Hepatocyte (in vitro differentiated cells): ENCODE results near the gene SMARCB1. TPM values are rescaled to one million over a fixed set of nuclear protein-coding genes. Genes with fewer than 3 reads are reported as not detected.
A peak's percentile ranks its signal among the peaks of the same experiment; 100 is the strongest.

ENCODE experiments used
- DNase-seq: peaks from one replicate; pipeline ENCODE4 v3.0.0-alpha.2; 2016; ENCODE audit warnings: low spot score
- H2AFZ ChIP-seq: fragments of 200-600 bp; sonication (generic); 2 replicates; pipeline ENCODE4 v1.6.0; 2016; ENCODE audit warnings: antibody characterized with exemption, mild to moderate bottlenecking
- H3K27ac ChIP-seq: fragments of 200-600 bp; sonication (generic); 2 replicates; pipeline ENCODE4 v1.5.1; 2016; ENCODE audit warnings: mild to moderate bottlenecking
- H3K27me3 ChIP-seq: fragments of 200-600 bp; sonication (generic); 2 replicates; pipeline ENCODE4 v1.6.1; 2016
- H3K36me3 ChIP-seq: fragments of 200-600 bp; sonication (generic); replicated peaks from 2 replicates; pipeline ENCODE4 v1.5.1; 2016; ENCODE audit warnings: low read depth; ENCODE audit not compliant: insufficient read depth
- H3K4me1 ChIP-seq: fragments of 200-600 bp; sonication (generic); 2 replicates; pipeline ENCODE4 v1.5.1; 2016; ENCODE audit warnings: mild to moderate bottlenecking, moderate library complexity; ENCODE audit not compliant: insufficient read depth
- H3K4me2 ChIP-seq: fragments of 200-600 bp; sonication (generic); 2 replicates; pipeline ENCODE4 v1.6.0; 2016
- H3K4me3 ChIP-seq: fragments of 200-600 bp; sonication (generic); 2 replicates; pipeline ENCODE4 v1.5.1; 2016; ENCODE audit warnings: mild to moderate bottlenecking
- H3K79me2 ChIP-seq: fragments of 200-600 bp; sonication (generic); 2 replicates; pipeline ENCODE4 v1.6.0; 2017; ENCODE audit warnings: mild to moderate bottlenecking
- H3K9me2 ChIP-seq: fragments of 200-600 bp; sonication (generic); replicated peaks from 2 replicates; pipeline ENCODE4 v1.6.0; 2017; ENCODE audit warnings: mild to moderate bottlenecking; ENCODE audit not compliant: insufficient read depth
- H3K9me3 ChIP-seq: fragments of 200-600 bp; sonication (generic); 2 replicates; pipeline ENCODE4 v1.5.1; 2016; ENCODE audit warnings: low read depth, mild to moderate bottlenecking
- H4K20me1 ChIP-seq: fragments of 200-600 bp; sonication (generic); 2 replicates; pipeline ENCODE4 v1.6.0; 2016; ENCODE audit warnings: mild to moderate bottlenecking; ENCODE audit not compliant: insufficient read depth, poor library complexity, severe bottlenecking
- EZH2 ChIP-seq: fragments of 200-600 bp; sonication (generic); IDR thresholded peaks from 2 replicates; pipeline ENCODE4 v1.6.1; 2016; ENCODE audit warnings: antibody characterized with exemption, mild to moderate bottlenecking, borderline replicate concordance
- EZH2phosphoT487 ChIP-seq: fragments of 200-600 bp; sonication (generic); IDR thresholded peaks from one replicate; pipeline ENCODE4 v1.6.1; 2018; ENCODE audit warnings: antibody characterized with exemption, mild to moderate bottlenecking, low read depth, moderate library complexity; ENCODE audit not compliant: unreplicated experiment, severe bottlenecking
- WGBS: methylation state at CpG from one replicate; pipeline ENCODE4 v1.1.6; 2016; ENCODE audit warnings: low lambda C conversion rate; ENCODE audit errors: missing lambda C conversion rate; 5-methylcytosine and 5-hydroxymethylcytosine counted together
- polyA plus RNA-seq: library from polyadenylated mRNA; unstranded; fragments of >200 nt; fragmentation: Nextera tagmentation; extraction: Ambion mirVana; gene quantifications from 2 replicates; pipeline ENCODE4 v1.2.1, GENCODE V29; 2016
- total RNA-seq: library from RNA; depleted of rRNA; stranded (reverse); fragments of >200 nt; gene quantifications from 2 replicates; pipeline ENCODE4 v1.2.3, GENCODE V29; 2014
- TF ChIP-seq, protein P1 (sequence below): fragments of 200-600 bp; sonication (generic); IDR thresholded peaks from 2 replicates; pipeline ENCODE4 v1.5.1; 2016; ENCODE audit warnings: antibody characterized with exemption, mild to moderate bottlenecking; ENCODE audit not compliant: poor library complexity

Gene SMARCB1
- total and polyA plus RNA-seq, 2 experiments from 2014 or later = 84.3 to 120 TPM

- H3K36me3 ChIP-seq = no peaks in the 10 kb centered on the region
Measured at GRCh38 chr22:23801238-23801821, 14.6 kb downstream of the SMARCB1 start.

DNA sequence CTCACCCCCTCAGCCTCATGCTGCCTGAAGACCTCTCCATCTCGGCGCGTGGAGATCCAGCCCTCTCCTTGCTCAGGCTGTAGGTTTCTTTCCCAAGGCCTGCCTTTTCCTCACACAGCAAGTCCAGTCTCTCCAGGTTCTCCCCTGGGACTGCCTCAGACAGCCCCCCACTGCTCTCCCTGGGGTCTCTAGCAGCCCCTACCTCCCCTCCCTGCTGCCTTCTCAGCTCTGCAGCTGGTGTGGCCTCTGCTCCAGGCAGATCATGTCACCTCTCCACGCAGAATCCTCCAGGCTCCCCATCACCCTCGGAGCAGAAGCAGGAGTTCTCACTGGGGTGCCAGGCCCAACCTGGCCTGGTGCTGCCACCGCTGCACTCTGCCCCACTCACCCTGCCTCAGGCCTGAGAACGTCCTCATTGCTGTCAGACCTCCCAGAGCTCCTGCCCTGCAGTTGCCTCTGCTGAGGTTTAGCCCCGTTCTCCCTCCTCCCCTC, 15.2 kb downstream of the SMARCB1 start:
- no peaks in the 10 kb centered on the region for H3K36me3 ChIP-seq
- TF ChIP-seq, protein P1, sequence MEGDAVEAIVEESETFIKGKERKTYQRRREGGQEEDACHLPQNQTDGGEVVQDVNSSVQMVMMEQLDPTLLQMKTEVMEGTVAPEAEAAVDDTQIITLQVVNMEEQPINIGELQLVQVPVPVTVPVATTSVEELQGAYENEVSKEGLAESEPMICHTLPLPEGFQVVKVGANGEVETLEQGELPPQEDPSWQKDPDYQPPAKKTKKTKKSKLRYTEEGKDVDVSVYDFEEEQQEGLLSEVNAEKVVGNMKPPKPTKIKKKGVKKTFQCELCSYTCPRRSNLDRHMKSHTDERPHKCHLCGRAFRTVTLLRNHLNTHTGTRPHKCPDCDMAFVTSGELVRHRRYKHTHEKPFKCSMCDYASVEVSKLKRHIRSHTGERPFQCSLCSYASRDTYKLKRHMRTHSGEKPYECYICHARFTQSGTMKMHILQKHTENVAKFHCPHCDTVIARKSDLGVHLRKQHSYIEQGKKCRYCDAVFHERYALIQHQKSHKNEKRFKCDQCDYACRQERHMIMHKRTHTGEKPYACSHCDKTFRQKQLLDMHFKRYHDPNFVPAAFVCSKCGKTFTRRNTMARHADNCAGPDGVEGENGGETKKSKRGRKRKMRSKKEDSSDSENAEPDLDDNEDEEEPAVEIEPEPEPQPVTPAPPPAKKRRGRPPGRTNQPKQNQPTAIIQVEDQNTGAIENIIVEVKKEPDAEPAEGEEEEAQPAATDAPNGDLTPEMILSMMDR = no peak
- TF ChIP-seq EZH2 = no peak
- TF ChIP-seq EZH2phosphoT487 = no peak
- 96% methylated on average over 6 of the region's 8 CpGs for WGBS

More at GRCh38 chr22:23801238-23801821, 14.6 kb downstream of the SMARCB1 start:
- WGBS = 93% methylated on average over 11 of the region's 11 CpGs
- Histone ChIP-seq H3K27ac (no peak overlapping the region), H3K4me2 (no peak overlapping the region), H3K9me3 (no peaks in the 10 kb centered on the region), H3K4me1 (no peaks in the 10 kb centered on the region), H4K20me1 (peaks cover 5% of the 10 kb centered on the region), H3K4me3 (no peak overlapping the region), H3K9me2 (no peaks in the 10 kb centered on the region), H3K79me2 (peaks cover 6% of the 10 kb centered on the region), H3K27me3 (no peaks in the 10 kb centered on the region), H2AFZ (no peak overlapping the region)
- TF ChIP-seq, protein P1 = no peak
- TF ChIP-seq EZH2phosphoT487 (no peak), EZH2 (no peak)
- no peak for DNase-seq

GRCh38 chr22:23803001-23803819, 16.4 kb downstream of the SMARCB1 start:
- H3K79me2 ChIP-seq = peaks cover under 1% of the 10 kb centered on the region
- no peak for TF ChIP-seq EZH2phosphoT487
- H3K4me2 ChIP-seq = no peak overlapping the region
- H2AFZ ChIP-seq = no peak overlapping the region
- H3K4me3 ChIP-seq = no peak overlapping the region
- no peaks in the 10 kb centered on the region for H3K9me3 ChIP-seq
- no peaks in the 10 kb centered on the region for H3K36me3 ChIP-seq
- H3K4me1 ChIP-seq = no peaks in the 10 kb centered on the region
- no peaks in the 10 kb centered on the region for H3K27me3 ChIP-seq
- DNase-seq = no peak
- no peaks in the 10 kb centered on the region for H3K9me2 ChIP-seq
- no peak overlapping the region for H3K27ac ChIP-seq
- peaks cover 5% of the 10 kb centered on the region for H4K20me1 ChIP-seq
- WGBS = 86% methylated on average over 21 of the region's 21 CpGs

More for the DNA sequence above, 15.2 kb downstream of the SMARCB1 start:
- no peaks in the 10 kb centered on the region for H3K27me3 ChIP-seq
- H3K4me1 ChIP-seq = no peaks in the 10 kb centered on the region
- no peak overlapping the region for H3K4me3 ChIP-seq
- no peaks in the 10 kb centered on the region for H3K9me3 ChIP-seq
- no peak overlapping the region for H3K4me2 ChIP-seq
- H3K9me2 ChIP-seq = no peaks in the 10 kb centered on the region
- peaks cover 6% of the 10 kb centered on the region for H3K79me2 ChIP-seq
- no peak overlapping the region for H3K27ac ChIP-seq
- peaks cover 5% of the 10 kb centered on the region for H4K20me1 ChIP-seq
- H2AFZ ChIP-seq = no peak overlapping the region
- DNase-seq = no peak

DNA sequence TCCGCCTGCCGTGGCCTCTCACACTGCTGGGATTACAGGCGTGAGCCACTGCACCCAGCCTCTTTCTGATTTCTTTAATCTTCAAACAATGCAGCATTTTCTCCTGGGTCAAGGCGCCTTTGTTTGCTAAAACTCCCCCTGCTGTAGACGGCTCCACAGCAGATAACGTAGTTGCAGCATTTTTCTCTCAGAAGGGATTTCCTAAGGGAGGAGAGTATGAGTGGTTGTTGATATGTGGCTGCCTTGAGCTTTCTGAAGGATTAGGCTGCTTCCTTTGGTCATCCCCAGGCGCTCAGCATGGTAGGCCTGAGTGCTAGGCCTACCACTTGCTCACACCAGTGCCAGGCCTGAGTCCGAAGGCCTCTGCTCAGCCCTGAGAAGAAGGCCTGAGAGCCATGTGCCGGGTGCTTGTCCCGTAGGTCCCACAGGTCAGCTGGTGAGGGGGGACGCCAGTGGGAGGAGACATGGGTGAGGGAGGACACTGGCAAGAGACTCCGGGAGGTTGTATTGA, 18.1 kb downstream of the SMARCB1 start:
- Histone ChIP-seq H4K20me1 (peaks cover 5% of the 10 kb centered on the region), H3K9me2 (no peaks in the 10 kb centered on the region), H3K79me2 (no peaks in the 10 kb centered on the region), H3K27ac (peak overlapping the region; percentile 66), H3K9me3 (no peaks in the 10 kb centered on the region), H3K36me3 (no peaks in the 10 kb centered on the region), H3K4me3 (no peak overlapping the region), H3K4me1 (no peaks in the 10 kb centered on the region), H3K4me2 (no peak overlapping the region), H2AFZ (no peak overlapping the region), H3K27me3 (no peaks in the 10 kb centered on the region)
- DNase-seq = peak; percentile 50
- TF ChIP-seq EZH2phosphoT487 = no peak
- TF ChIP-seq EZH2 = no peak
- TF ChIP-seq, protein P1 = peak; percentile 7
- 47% methylated on average over 12 of the region's 12 CpGs for WGBS
